HG02884 (cell line): ENCODE data around the gene L3HYPDH.

ENCODE experiments used
- ATAC-seq: cut with Tn5 transposase; IDR thresholded peaks from one replicate; pipeline ENCODE4 v1.9.1; 2021; ENCODE audit warnings: mild to moderate bottlenecking, moderate library complexity; ENCODE audit not compliant: unreplicated experiment

The L3HYPDH gene

GRCh38 chr14:59427653-59428580 is 56.3 kb downstream of the L3HYPDH start:
- no peak for ATAC-seq

GRCh38 chr14:59425322-59425935 is 58.8 kb downstream of the L3HYPDH start:
- ATAC-seq = no peak

- no peak for ATAC-seq
Measured at GRCh38 chr14:59424341-59425071, 59.7 kb downstream of the L3HYPDH start.
